Thyroid gland (tissue), 4 donors: ENCODE results near the gene IHH. TPM values are rescaled to one million over a fixed set of nuclear protein-coding genes. Genes with fewer than 3 reads are reported as not detected.

Experiments used
- DNase-seq, 2 donors: peaks; one replicate each; pipeline ENCODE4 v3.0.0-alpha.2; 2019
- H3K27ac ChIP-seq, 3 donors: fragments of 200-600 bp; sonication (generic); 1 replicate in 2 of 3; 2 replicates in 1 of 3; pipeline ENCODE4 v1.5.1; 2016 to 2019; ENCODE audit warnings: mild to moderate bottlenecking in 1 of 3, moderate library complexity in 1 of 3
- H3K27me3 ChIP-seq: fragments of 200-600 bp; sonication (generic); one replicate; pipeline ENCODE4 v1.5.1; 2019
- H3K36me3 ChIP-seq, 2 donors: fragments of 200-600 bp; sonication (generic); one replicate each; pipeline ENCODE4 v1.5.1; 2016 to 2019
- H3K4me1 ChIP-seq, 2 donors: fragments of 200-600 bp; sonication (generic); one replicate each; pipeline ENCODE4 v1.5.1; 2017 to 2019
- H3K4me3 ChIP-seq, 3 donors: fragments of 200-600 bp; sonication (generic); replicated peaks in 1 of 3; 1 replicate in 2 of 3; 2 replicates in 1 of 3; pipeline ENCODE4 v1.5.1; 2016; ENCODE audit warnings: mild to moderate bottlenecking in 1 of 3
- H3K9me3 ChIP-seq: fragments of 200-600 bp; sonication (generic); one replicate; pipeline ENCODE4 v1.5.1; 2017
- POLR2A ChIP-seq, 2 donors: fragments of 450-650 bp; IDR thresholded peaks; one replicate each; pipeline ENCODE4 v1.6.1; 2017; ENCODE audit warnings: antibody characterized with exemption in 2 of 2, mild to moderate bottlenecking in 2 of 2, moderate library complexity in 1 of 2
- WGBS, 2 donors: methylation state at CpG; one replicate each; pipeline ENCODE4 v1.1.5; 2017; 5-methylcytosine and 5-hydroxymethylcytosine counted together
- intact Hi-C: fragments of 100-400 bp; cut with DNase I; formaldehyde crosslinking; loops from one replicate; pipeline ENCODE4 v1.15.1; 2023
- microRNA counts, 2 donors: library from miRNA; unstranded; fragments of <30 nt; microRNA quantifications; one replicate each; lab custom pipeline; 2016 to 2017
- microRNA-seq: library from miRNA; unstranded; fragments of <30 nt; microRNA quantifications from one replicate; pipeline ENCODE4, GENCODE V29; 2016
- small RNA-seq: library from RNA; depleted of rRNA; stranded (forward); fragments of <200 nt; gene quantifications from one replicate; pipeline ENCODE3, GENCODE V24; 2016
- total RNA-seq, 4 donors: library from RNA; depleted of rRNA; stranded (reverse); fragments of >200 nt; gene quantifications; one replicate each; pipeline ENCODE4 v1.2.3, GENCODE V29; 2016
- TF ChIP-seq, protein P1 (sequence below), 6 experiments: fragments of 200-600 bp in 3 of 6; fragments of 450-650 bp in 3 of 6; sonication (generic) in 3 of 6; IDR thresholded peaks; one replicate each; pipeline ENCODE4 v1.5.1; 2016 to 2019; ENCODE audit warnings: antibody characterized with exemption in 6 of 6, mild to moderate bottlenecking in 2 of 6, inconsistent platforms in 1 of 6, moderate library complexity in 1 of 6

IHH gene
- total RNA-seq, 4 donors from 2014 or later: 0.34 TPM; not detected in 3

DNA sequence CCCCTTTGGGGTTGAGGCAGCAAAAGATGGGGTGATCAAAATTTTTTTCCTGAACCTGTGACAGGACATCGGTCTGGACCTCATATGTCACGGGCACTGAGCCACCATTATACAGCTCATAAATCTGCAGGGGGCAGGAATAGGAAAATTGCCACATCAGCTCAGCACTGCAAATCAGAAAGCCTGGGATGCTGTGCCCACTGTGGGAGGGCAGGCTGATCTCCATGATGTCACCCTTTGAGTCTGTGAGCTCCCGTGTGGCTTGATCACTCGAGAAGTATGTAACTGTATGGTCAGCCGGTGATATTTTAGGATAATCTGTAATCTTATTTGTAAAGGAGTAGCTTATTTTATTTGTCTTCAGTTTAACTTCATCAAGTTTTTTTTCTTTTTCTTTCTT is 49.8 kb downstream of the IHH start:
- H3K36me3 ChIP-seq: no peaks in the 10 kb centered on the region
- WGBS, 2 donors: 87 to 88% methylated on average over 5 of the region's 5 CpGs
- no peaks in the 10 kb centered on the region for H3K27me3 ChIP-seq
- no peak overlapping the region for H3K4me3 ChIP-seq
- intact Hi-C loops: no loop called here
- no peak overlapping the region for H3K27ac ChIP-seq
- TF ChIP-seq POLR2A (IDR thresholded peaks at IDR 0.05): no peak
- TF ChIP-seq, protein P1, sequence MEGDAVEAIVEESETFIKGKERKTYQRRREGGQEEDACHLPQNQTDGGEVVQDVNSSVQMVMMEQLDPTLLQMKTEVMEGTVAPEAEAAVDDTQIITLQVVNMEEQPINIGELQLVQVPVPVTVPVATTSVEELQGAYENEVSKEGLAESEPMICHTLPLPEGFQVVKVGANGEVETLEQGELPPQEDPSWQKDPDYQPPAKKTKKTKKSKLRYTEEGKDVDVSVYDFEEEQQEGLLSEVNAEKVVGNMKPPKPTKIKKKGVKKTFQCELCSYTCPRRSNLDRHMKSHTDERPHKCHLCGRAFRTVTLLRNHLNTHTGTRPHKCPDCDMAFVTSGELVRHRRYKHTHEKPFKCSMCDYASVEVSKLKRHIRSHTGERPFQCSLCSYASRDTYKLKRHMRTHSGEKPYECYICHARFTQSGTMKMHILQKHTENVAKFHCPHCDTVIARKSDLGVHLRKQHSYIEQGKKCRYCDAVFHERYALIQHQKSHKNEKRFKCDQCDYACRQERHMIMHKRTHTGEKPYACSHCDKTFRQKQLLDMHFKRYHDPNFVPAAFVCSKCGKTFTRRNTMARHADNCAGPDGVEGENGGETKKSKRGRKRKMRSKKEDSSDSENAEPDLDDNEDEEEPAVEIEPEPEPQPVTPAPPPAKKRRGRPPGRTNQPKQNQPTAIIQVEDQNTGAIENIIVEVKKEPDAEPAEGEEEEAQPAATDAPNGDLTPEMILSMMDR (IDR thresholded peaks at IDR 0.05): no peak
- H3K9me3 ChIP-seq: no peaks in the 10 kb centered on the region
- no peak for DNase-seq
- no peaks in the 10 kb centered on the region for H3K4me1 ChIP-seq

GRCh38 chr2:219010162-219010756 is 50.5 kb downstream of the IHH start:
- intact Hi-C loops: no loop called here
- Histone ChIP-seq H3K4me3 (no peak overlapping the region), H3K27ac (no peak overlapping the region), H3K9me3 (no peaks in the 10 kb centered on the region), H3K4me1 (no peaks in the 10 kb centered on the region), H3K27me3 (no peaks in the 10 kb centered on the region), H3K36me3 (no peaks in the 10 kb centered on the region)
- TF ChIP-seq POLR2A (IDR thresholded peaks at IDR 0.05): no peak
- TF ChIP-seq, protein P1 (IDR thresholded peaks at IDR 0.05): peak in 4 of 6 experiments; percentile 18 to 55 (median 33)
- peak; percentile 28 to 42 for DNase-seq
- 29 to 46% methylated on average over 5 to 6 of the region's 6 CpGs for WGBS, 2 donors

DNA sequence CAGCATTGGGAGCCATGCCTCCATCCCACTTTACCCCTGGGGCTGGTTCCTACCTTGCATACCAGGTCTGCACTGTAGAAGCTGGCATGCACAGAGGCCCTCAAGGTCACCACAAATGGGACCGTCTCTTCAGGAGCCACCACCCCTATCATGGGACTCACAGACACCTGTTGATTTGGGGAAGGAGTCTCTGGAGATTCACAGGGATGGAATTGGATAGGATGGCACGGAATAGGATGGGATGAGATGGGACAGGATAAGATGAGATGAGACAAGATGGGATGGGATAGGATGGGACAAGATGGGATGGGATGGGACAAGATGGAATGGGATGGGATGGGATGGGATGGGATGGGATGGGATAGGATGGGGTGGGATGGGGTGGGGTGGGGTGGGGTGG is 51.4 kb downstream of the IHH start:
- 58 to 64% methylated on average over 2 of the region's 2 CpGs for WGBS, 2 donors
- DNase-seq: no peak
- intact Hi-C loops: no loop called here
- TF ChIP-seq POLR2A (IDR thresholded peaks at IDR 0.05): no peak
- TF ChIP-seq, protein P1 (IDR thresholded peaks at IDR 0.05): no peak
- Histone ChIP-seq H3K27me3 (peaks cover 1% of the 10 kb centered on the region), H3K4me3 (no peak overlapping the region), H3K36me3 (no peaks in the 10 kb centered on the region), H3K4me1 (no peaks in the 10 kb centered on the region), H3K27ac (no peak overlapping the region), H3K9me3 (no peaks in the 10 kb centered on the region)

MicroRNAs encoded within 50 kb of the gene (microRNA counts, 767-probe panel; counts per million panel counts)
- 0 counts per million in 2 donors for microRNA hsa-miR-3131 (lab: Ali Mortazavi, UCI)

Small RNAs within 50 kb of the gene (microRNA-seq; reads per million reads assigned to microRNA genes)
- gene MIR3131: not detected

Small RNAs within 50 kb of the gene (small RNA-seq; reads per million reads assigned to genes)
- gene MIR3131: not detected
- gene RN7SL764P: not detected

Other genes starting within 250 kb of the IHH start
- not detected for gene PRKAG3, start 229.1 kb downstream of the IHH start, total RNA-seq
- gene WNT6, start 201.1 kb downstream of the IHH start, total RNA-seq: 1 to 10 TPM in 2 of 4 donors, not detected in 2; 2.7 to 5.1 TPM
- gene WNT10A, start 180.1 kb downstream of the IHH start, total RNA-seq: under 1 TPM in 1 of 4 donors, not detected in 3; 0.20 TPM
- under 1 TPM in 1 of 4 donors, not detected in 3; 0.39 TPM for gene CDK5R2, start 101.3 kb downstream of the IHH start, total RNA-seq
- gene FEV, start 75.7 kb downstream of the IHH start, total RNA-seq: not detected
- gene CRYBA2, start 67.5 kb downstream of the IHH start, total RNA-seq: not detected
- gene CFAP65, start 19.4 kb downstream of the IHH start, total RNA-seq: 1 to 10 TPM in 1 of 4 donors, under 1 TPM in 2, not detected in 1; under 0.01 to 1.3 (median 0.78) TPM
- 10 to 100 TPM in 3 of 4 donors, 1 to 10 TPM in 1; 8.6 to 13.8 (median 11.9) TPM for gene NHEJ1, start 99.9 kb upstream of the IHH start, total RNA-seq
- gene SLC23A3, start 109.1 kb upstream of the IHH start, total RNA-seq: 1 to 10 TPM; 1.1 to 3.9 (median 3.4) TPM
- gene CNPPD1, start 116.0 kb upstream of the IHH start, total RNA-seq: 100 to 1,000 TPM in 1 of 4 donors, 10 to 100 TPM in 3; 48.2 to 115 (median 65.0) TPM
- gene RETREG2, start 117.4 kb upstream of the IHH start, total RNA-seq: 100 to 1,000 TPM in 2 of 4 donors, 10 to 100 TPM in 2; 82.3 to 122 (median 100) TPM
- gene ZFAND2B, start 145.9 kb upstream of the IHH start, total RNA-seq: 100 to 1,000 TPM in 2 of 4 donors, 10 to 100 TPM in 2; 78.7 to 131 (median 92.0) TPM
- gene ABCB6, start 158.0 kb upstream of the IHH start, total RNA-seq: 10 to 100 TPM; 29.6 to 96.8 (median 63.6) TPM
- gene ATG9A, start 168.7 kb upstream of the IHH start, total RNA-seq: 10 to 100 TPM; 48.8 to 59.3 (median 54.6) TPM
- 10 to 100 TPM; 38.1 to 66.4 (median 45.5) TPM for gene ANKZF1, start 168.9 kb upstream of the IHH start, total RNA-seq
- 10 to 100 TPM; 12.9 to 24.6 (median 14.9) TPM for gene GLB1L, start 184.5 kb upstream of the IHH start, total RNA-seq
- gene STK16, start 184.6 kb upstream of the IHH start, total RNA-seq: 10 to 100 TPM; 19.5 to 33.0 (median 24.9) TPM
- not detected for gene TUBA4B, start 192.3 kb upstream of the IHH start, total RNA-seq
- gene TUBA4A, start 193.0 kb upstream of the IHH start, total RNA-seq: 10 to 100 TPM; 21.0 to 72.4 (median 34.8) TPM
- 100 to 1,000 TPM in 3 of 4 donors, 10 to 100 TPM in 1; 79.0 to 127 (median 116) TPM for gene DNAJB2, start 218.4 kb upstream of the IHH start, total RNA-seq
- gene PTPRN, start 248.5 kb upstream of the IHH start, total RNA-seq: 1 to 10 TPM in 3 of 4 donors, not detected in 1; 1.9 to 4.6 (median 4.4) TPM